Karpas-422 (cell line): ENCODE results near the gene GOLGA8S. TPM values are rescaled to one million over a fixed set of nuclear protein-coding genes. Genes with fewer than 3 reads are reported as not detected.
"Not testable (repeated sequence)": the region's sequence is repeated elsewhere in the genome, so short reads cannot be mapped to it uniquely, and the experiment has no call there.

Experiments used
- DNase-seq: peaks from one replicate; pipeline ENCODE4 v3.0.0-alpha.2; 2015
- H2AFZ ChIP-seq: fragments of 200-600 bp; sonication (generic); 2 replicates; pipeline ENCODE4 v1.6.1; 2014; ENCODE audit warnings: antibody characterized with exemption, low read length, mixed read lengths
- H3K27ac ChIP-seq: fragments of 200-600 bp; sonication (generic); 2 replicates; pipeline ENCODE4 v1.5.1; 2014; ENCODE audit warnings: mild to moderate bottlenecking, low read length, moderate library complexity
- H3K27me3 ChIP-seq: fragments of 200-600 bp; sonication (generic); 2 replicates; pipeline ENCODE4 v1.6.1; 2014; ENCODE audit warnings: low read length, mixed read lengths
- H3K36me3 ChIP-seq: fragments of 200-600 bp; sonication (generic); 2 replicates; pipeline ENCODE4 v1.6.1; 2014; ENCODE audit warnings: low read length, mixed read lengths; ENCODE audit not compliant: insufficient read depth
- H3K4me1 ChIP-seq: fragments of 200-600 bp; sonication (generic); 2 replicates; pipeline ENCODE4 v1.6.1; 2014; ENCODE audit warnings: mild to moderate bottlenecking, low read length, mixed read lengths
- H3K4me2 ChIP-seq: fragments of 200-600 bp; sonication (generic); 2 replicates; pipeline ENCODE4 v1.6.1; 2014; ENCODE audit warnings: low read length, low read depth, mild to moderate bottlenecking; ENCODE audit not compliant: poor library complexity, severe bottlenecking
- H3K4me3 ChIP-seq: fragments of 200-600 bp; sonication (generic); 2 replicates; pipeline ENCODE4 v1.5.1; 2014; ENCODE audit warnings: mild to moderate bottlenecking, antibody characterized with exemption, low read length, mixed read lengths
- H3K79me2 ChIP-seq: fragments of 200-600 bp; sonication (generic); 2 replicates; pipeline ENCODE4 v1.6.1; 2014; ENCODE audit warnings: mild to moderate bottlenecking, low read length, mixed read lengths
- H3K9ac ChIP-seq: fragments of 200-600 bp; sonication (generic); 2 replicates; pipeline ENCODE4 v1.6.0; 2014; ENCODE audit warnings: low read length
- H3K9me2 ChIP-seq: fragments of 200-600 bp; sonication (generic), shearing (Covaris generic); replicated peaks from 2 replicates; pipeline ENCODE4 v1.6.0; 2014; ENCODE audit warnings: mild to moderate bottlenecking, low read length, moderate library complexity; ENCODE audit not compliant: insufficient read depth
- H3K9me3 ChIP-seq: fragments of 300-700, 200-600 bp; sonication (generic); 2 replicates; pipeline ENCODE4 v1.6.1; 2014; ENCODE audit warnings: low read length, mixed read lengths
- H4K20me1 ChIP-seq: fragments of 200-600 bp; sonication (generic); 2 replicates; pipeline ENCODE4 v1.6.1; 2014; ENCODE audit warnings: mild to moderate bottlenecking, antibody characterized with exemption, low read length, low read depth; ENCODE audit not compliant: insufficient read depth
- small RNA-seq: library from RNA; depleted of rRNA; stranded (forward); fragments of <200 nt; gene quantifications from one replicate; pipeline ENCODE3, GENCODE V24; 2014
- total RNA-seq: library from RNA; depleted of rRNA; stranded (reverse); fragments of >200 nt; shearing (Covaris generic); gene quantifications from 2 replicates; pipeline ENCODE4 v1.2.3, GENCODE V29; 2014; ENCODE audit warnings: low replicate concordance; rRNA removed

Gene GOLGA8S
- total RNA-seq, 1 experiment from 2014 or later, result not detected

DNA sequence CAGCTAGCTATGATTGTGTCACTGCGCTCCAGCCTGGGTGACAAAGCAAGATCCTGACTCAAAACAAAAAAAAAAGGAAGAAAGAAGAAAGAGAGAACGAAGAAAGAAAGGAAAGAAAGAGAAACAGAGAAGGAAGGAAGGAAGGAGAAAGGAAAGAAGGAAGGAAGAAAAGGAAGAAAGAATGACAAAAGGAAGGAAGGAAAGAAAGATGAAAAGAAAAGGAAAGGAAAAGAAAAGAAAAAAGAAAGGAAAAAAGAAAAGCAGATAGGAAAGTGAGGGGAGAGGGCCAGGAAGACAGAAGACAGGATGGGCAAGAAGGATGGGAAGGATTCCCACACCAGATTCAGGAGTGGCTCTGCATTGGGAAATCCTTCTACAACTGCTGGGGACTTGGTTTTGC is 47.6 kb downstream of the GOLGA8S start:
- H3K79me2 ChIP-seq, result no peaks in the 10 kb centered on the region
- no peak overlapping the region for H3K27ac ChIP-seq
- H2AFZ ChIP-seq, result no peak overlapping the region
- no peaks in the 10 kb centered on the region for H3K9me3 ChIP-seq
- no peak overlapping the region for H3K4me3 ChIP-seq
- H3K27me3 ChIP-seq, result no peaks in the 10 kb centered on the region
- H3K4me1 ChIP-seq, result no peaks in the 10 kb centered on the region
- H3K4me2 ChIP-seq, result no peak overlapping the region
- H4K20me1 ChIP-seq, result no peaks in the 10 kb centered on the region
- H3K9me2 ChIP-seq, result no peaks in the 10 kb centered on the region
- no peak for DNase-seq
- no peaks in the 10 kb centered on the region for H3K36me3 ChIP-seq
- no peak overlapping the region for H3K9ac ChIP-seq

DNA sequence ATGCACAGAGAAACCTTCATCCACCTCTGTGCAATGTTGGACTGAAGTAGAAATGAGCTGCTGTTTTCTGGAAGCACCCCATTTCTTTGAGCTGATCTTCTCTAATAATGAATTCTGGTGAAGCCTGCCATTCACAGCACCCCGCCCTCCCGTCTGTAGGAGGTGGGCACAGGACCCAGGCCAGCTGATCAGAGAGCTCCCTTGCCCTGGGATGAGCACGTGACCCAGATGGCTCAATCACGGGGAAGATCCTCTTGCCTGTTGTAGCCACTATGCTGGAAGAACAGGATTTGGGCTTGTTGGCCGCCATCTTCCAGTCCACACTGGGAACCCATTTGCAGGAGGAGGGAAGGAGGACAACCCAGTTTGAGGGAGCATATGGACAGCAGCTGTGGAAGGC is 48.0 kb downstream of the GOLGA8S start:
- Histone ChIP-seq H2AFZ (no peak overlapping the region), H4K20me1 (no peaks in the 10 kb centered on the region), H3K9me2 (no peaks in the 10 kb centered on the region), H3K4me3 (no peak overlapping the region), H3K9me3 (no peaks in the 10 kb centered on the region), H3K9ac (no peak overlapping the region), H3K4me2 (no peak overlapping the region), H3K27me3 (no peaks in the 10 kb centered on the region), H3K36me3 (no peaks in the 10 kb centered on the region), H3K4me1 (no peaks in the 10 kb centered on the region), H3K79me2 (no peaks in the 10 kb centered on the region), H3K27ac (no peak overlapping the region)
- DNase-seq, result no peak

- H3K4me2 ChIP-seq, result no peak overlapping the region
- no peaks in the 10 kb centered on the region for H3K9me3 ChIP-seq
- H3K79me2 ChIP-seq, result no peaks in the 10 kb centered on the region
- no peak overlapping the region for H3K27ac ChIP-seq
- H3K9me2 ChIP-seq, result no peaks in the 10 kb centered on the region
- H3K4me1 ChIP-seq, result no peaks in the 10 kb centered on the region
- H3K27me3 ChIP-seq, result no peaks in the 10 kb centered on the region
- H4K20me1 ChIP-seq, result no peaks in the 10 kb centered on the region
- DNase-seq, result no peak
- H2AFZ ChIP-seq, result no peak overlapping the region
- H3K4me3 ChIP-seq, result no peak overlapping the region
- H3K9ac ChIP-seq, result no peak overlapping the region
- no peaks in the 10 kb centered on the region for H3K36me3 ChIP-seq
These were observed 49.0 kb downstream of the GOLGA8S start for GRCh38 chr15:23403550-23403949.

DNA sequence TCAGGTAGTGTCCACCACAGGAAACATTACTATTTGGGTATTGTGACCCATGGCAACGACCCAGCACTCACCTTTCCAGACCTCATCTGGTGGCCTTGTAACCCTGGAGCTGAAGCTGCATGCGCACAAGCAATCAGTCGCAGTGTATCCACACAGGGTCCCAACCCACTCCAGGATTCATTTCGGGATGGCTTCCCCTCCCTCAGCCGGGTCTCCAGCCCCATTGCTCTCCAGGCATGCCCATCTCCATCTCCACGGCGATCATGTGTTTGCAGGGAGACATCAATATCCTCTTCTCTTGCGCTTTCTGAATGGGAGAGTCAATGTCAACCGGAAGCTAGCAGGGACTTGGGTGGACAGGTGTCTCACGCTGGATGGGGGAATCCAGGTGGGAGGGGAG is 57.3 kb downstream of the GOLGA8S start:
- Histone ChIP-seq H4K20me1 (no peaks in the 10 kb centered on the region), H3K9me2 (no peaks in the 10 kb centered on the region), H3K9me3 (no peaks in the 10 kb centered on the region), H3K27me3 (no peaks in the 10 kb centered on the region), H3K27ac (no peak overlapping the region), H2AFZ (no peak overlapping the region), H3K4me3 (no peak overlapping the region), H3K4me1 (no peaks in the 10 kb centered on the region), H3K9ac (no peak overlapping the region), H3K4me2 (no peak overlapping the region), H3K79me2 (no peaks in the 10 kb centered on the region), H3K36me3 (no peaks in the 10 kb centered on the region)
- DNase-seq, result no peak

GRCh38 chr15:23412881-23413600 is 58.5 kb downstream of the GOLGA8S start:
- not testable (repeated sequence) for H3K9me3 ChIP-seq, H3K4me1 ChIP-seq, H3K4me3 ChIP-seq, H2AFZ ChIP-seq, H3K79me2 ChIP-seq, H3K9ac ChIP-seq, H3K4me2 ChIP-seq, H3K27me3 ChIP-seq, DNase-seq, H3K9me2 ChIP-seq, H4K20me1 ChIP-seq, H3K27ac ChIP-seq, H3K36me3 ChIP-seq

Small RNA genes within 50 kb of the gene (small RNA-seq; reads per million reads assigned to genes)
- gene RN7SL536P, result not detected

Other genes starting within 250 kb of the GOLGA8S start
- gene GOLGA6L1, start 217.9 kb upstream of the GOLGA8S start, total RNA-seq, result not detected in 2 replicates
- gene GOLGA6L26, start 20.6 kb upstream of the GOLGA8S start, total RNA-seq, result not detected in 2 replicates
- not detected in 2 replicates for gene GOLGA6L2, start 92.5 kb downstream of the GOLGA8S start, total RNA-seq
- gene MKRN3, start 210.9 kb downstream of the GOLGA8S start, total RNA-seq, result 10.5 and 17.2 TPM in 2 replicates